NCI-H2107 treated with DMSO at 0.1 percent for 48 hours (cell line): ENCODE measurements around the gene ATP8A1.
"Not testable (repeated sequence)": the region's sequence is repeated elsewhere in the genome, so short reads cannot be mapped to it uniquely, and the experiment has no call there.

Experiments used
- DNase-seq: peaks from one replicate; lab custom pipeline; 2025; ENCODE audit not compliant: unreplicated experiment; lab: John Stamatoyannopoulos, UW

ATP8A1 gene

DNA sequence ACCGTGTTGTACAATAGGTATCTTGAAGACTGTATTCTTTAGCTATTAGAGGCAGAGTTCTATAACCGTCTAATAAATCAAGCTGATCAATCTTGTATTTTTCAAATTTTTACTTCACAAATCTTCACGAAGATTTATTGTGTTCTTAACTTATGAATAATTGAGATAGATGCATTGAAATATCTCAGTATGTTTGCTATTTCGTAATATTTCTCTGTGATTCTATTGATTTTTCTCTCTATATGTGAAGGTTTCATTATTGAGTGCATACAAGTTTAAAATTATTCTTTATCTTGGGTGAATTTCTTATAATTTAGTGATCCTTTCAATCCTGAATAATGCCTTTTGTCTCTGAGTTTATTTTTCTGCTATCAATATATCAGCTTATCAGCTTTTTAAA lies 279.4 kb downstream of the ATP8A1 start:
- no peak for DNase-seq

DNA sequence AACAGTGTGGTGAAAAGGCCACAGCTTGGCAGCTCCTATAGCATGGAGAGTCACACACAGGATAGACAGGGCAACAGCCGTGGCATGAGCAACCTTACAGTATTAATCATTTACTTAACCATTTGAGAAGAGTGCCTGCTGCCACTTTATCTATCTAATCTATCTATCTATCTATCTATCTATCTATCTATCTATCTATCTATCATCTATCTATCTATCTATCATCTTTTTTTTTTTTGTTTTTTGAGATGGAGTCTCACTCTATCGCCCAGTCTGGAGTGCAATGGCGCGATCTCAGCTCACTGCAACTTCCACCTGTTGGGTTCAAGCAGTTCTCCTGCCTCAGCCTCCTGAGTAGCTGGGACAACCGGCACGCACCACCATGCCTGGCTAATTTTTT lies 284.6 kb downstream of the ATP8A1 start:
- not testable (repeated sequence) for DNase-seq

DNA sequence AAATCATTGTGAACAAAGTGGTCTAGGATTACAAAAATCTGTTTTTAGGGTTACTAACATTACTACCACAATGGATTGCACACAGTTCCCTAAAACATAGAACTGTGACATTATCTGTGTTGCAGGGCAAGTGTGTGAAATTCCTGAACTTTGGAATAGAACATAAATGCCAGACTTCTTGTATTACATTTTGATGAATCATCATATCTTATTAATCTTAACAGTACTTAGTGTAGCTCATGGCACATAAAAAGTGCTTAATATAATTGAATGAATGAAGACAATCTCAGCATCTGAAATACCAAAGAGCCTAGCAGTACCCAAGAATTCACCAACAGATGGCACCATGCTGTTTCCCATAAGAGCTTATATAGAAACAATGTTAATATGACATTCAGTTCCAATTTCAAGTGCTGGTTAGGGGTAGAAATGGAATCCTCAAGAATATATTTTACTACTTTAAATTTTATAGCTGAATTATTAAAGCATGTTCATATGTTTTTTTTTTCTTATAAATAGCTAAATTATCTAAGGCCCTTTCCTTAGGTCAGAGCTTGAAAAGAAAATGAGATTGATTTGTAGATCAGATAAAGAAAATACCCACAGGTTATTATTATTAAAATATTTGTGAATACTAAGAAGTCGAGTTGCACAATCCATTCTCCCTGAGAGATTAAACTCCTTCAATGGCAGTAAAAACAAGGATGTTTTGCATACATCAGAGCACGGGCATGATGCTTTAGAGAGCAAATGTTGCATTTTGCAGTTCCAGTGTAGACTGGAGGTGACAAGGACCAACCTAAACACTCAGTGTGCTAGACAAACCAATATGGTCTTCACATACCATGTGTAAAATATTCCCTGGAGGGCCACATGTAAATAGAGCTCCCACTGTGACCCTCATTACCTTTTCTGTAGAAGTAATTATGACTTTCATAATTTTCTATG lies 285.3 kb downstream of the ATP8A1 start:
- peak; percentile 14 for DNase-seq

DNA sequence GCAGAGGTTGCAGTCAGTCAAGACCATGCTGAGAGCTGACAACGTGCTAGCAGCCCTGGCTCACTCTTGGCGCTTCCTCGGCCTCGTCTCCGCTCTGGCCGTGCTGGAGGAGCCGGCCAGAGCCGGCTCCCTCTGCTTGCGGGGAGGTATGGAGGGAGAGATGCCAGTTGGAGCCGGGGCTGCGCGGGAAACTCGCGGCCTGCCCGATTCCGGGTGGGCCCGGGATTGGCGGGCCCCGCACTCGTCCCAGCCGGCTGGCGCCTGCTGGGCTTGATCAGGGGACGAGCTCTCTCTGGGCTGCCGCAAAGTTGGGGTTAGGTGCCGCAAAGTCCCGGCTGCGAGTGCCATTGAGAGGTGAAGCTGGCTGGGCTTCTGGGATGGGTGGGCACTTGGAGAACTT lies 287.4 kb downstream of the ATP8A1 start:
- no peak for DNase-seq

DNA sequence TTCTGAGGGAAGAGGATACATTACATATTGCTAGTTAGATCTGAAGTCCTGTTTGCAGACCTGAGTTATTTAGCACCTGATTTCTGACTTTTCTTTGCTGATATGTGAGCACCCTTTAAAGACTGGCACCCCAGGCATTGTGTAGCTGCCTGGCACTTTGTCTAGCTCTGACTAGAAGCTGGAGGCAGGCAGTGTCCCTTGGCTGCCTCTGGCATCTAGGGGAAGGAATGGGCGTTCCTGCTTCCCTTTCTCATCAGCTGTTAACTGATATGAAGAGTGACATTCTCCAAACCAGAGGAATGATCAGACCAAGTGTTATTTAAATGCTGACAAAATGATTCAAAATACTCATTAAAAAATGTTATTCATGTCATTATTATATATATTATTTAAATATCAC lies 289.9 kb downstream of the ATP8A1 start:
- no peak for DNase-seq

DNA sequence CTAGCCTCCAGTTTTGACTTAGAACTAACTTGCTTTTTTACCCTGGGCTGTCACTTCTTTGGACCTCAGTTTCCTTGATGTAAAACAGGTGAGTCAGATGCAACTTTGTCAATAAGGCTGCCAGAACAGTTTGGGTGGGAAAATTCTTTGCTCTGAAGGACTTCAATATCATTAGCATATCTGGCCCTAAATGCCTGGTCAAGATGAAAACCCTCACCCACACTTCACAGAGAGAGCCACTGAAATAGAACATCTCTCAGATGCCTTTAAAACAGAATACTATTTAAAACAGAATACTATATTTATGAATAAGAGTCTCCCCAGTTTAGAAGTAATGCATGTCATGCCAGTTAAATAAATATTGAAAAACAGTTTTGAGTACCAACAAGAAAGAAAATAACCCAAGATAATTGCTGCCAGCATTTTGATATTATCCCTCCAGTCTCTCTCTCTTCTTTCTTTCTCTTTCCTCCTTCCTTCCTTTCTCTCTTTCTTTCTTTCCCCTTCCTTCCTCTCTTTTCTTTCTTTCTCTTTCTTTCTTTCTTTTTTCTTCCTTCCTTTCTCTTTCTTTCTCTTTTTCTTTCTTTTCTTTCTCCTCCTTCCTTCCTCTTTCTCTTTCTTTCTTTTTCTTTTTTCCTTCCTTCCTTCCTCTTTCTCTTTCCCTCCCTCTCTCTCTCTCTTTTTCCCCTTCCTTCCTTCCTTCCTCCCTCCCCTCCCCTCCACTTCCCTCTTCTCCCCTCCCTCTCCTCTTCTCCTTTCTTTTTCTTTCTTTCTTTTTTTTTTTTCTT lies 292.4 kb downstream of the ATP8A1 start:
- DNase-seq = no peak

DNA sequence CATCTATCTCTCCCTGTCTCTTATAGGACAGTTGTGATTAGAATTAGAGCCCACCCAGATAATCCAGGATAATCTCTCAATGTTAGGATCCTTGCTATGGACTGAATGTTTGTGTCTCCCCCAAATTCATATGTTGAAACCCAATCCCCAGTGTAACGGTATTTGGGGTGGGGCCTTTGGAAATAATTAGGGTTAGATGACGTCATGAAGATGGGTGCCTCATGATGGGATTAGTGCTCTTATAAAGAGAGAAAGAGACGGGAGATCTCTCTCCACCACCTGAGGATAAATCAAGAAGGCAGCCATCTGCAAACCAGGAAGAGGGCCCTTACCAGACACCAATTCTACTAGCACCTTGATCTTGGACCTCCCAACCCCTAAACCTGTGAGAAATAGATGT lies 293.3 kb downstream of the ATP8A1 start:
- DNase-seq = no peak

DNA sequence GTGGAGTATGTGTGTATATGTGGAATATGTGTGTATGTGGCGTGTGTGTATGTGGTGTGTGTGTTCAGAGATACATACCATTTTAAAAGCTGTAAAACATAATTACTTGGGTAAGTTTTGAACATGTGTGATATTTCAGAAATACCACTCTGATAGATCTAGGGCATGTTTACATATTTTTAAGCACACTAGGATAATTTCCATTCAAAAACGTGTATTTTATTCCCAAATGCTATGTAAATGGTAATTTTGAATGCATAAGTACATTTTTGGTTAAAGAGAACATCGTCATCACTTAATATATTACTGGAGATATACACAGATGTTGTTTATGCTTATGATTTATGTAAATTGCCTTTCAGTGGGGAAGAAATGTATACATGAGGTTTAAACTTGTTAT lies 294.3 kb downstream of the ATP8A1 start:
- DNase-seq = no peak

DNA sequence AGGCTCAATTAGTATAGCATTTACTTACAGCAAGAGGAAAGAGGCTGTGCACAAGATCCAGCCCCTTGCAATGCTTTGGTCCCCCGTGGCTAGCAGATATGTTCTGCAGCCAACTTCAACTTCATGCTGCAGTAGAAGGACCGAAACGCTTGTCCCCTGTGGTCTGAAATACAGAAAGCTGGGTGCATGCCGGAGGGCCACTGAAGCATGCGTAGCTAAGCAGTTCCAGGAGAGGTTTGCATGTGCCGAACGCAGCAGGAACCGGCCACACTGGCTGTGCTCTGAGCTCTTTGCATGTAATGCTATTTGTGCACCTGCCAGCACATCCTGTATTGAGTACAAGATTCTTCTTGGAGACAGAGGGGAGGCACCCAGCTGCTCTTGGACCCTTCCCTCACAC lies 295.4 kb downstream of the ATP8A1 start:
- no peak for DNase-seq

DNA sequence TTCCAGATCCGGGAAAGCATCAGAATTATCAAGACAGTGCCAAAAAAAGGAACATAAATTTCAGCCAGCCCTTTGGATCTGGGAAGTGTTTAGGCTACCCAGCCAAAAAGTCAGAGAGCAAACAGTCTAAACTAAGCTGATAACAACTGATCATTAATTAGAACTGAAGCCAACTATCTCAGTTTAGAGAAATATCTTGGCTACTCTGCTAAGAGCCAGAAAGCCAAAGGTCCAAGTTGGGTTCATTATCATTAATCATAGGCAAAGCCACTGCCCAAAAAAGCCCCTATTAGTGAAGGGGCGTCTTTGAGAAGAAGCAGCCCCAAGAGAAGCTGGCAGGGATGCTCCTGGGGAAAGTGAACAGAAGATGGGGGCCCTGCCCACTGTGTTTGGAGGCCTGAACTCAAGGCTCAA lies 296.6 kb downstream of the ATP8A1 start:
- DNase-seq = no peak

DNA sequence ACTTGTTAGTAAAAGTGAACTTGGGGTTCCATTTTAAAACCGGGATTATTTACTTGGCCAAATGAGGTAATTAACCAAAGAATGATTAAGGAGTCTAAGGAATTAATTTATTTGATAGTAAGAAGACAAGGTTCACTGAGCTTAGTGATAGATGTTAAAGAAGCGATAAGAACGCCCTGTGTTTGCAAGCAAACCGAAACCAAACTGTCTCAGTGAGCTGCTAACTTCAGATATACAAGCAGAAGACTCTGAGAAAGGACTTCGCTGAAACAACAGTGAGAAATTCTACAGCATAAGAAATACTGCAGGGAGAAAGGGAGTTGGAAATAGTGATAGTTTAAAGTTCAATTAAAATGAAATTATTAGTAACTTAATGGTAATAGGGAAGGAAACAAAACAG lies 297.2 kb downstream of the ATP8A1 start:
- DNase-seq = no peak
